Measurements from ENCODE around the gene AGXT.

Gene AGXT

DNA sequence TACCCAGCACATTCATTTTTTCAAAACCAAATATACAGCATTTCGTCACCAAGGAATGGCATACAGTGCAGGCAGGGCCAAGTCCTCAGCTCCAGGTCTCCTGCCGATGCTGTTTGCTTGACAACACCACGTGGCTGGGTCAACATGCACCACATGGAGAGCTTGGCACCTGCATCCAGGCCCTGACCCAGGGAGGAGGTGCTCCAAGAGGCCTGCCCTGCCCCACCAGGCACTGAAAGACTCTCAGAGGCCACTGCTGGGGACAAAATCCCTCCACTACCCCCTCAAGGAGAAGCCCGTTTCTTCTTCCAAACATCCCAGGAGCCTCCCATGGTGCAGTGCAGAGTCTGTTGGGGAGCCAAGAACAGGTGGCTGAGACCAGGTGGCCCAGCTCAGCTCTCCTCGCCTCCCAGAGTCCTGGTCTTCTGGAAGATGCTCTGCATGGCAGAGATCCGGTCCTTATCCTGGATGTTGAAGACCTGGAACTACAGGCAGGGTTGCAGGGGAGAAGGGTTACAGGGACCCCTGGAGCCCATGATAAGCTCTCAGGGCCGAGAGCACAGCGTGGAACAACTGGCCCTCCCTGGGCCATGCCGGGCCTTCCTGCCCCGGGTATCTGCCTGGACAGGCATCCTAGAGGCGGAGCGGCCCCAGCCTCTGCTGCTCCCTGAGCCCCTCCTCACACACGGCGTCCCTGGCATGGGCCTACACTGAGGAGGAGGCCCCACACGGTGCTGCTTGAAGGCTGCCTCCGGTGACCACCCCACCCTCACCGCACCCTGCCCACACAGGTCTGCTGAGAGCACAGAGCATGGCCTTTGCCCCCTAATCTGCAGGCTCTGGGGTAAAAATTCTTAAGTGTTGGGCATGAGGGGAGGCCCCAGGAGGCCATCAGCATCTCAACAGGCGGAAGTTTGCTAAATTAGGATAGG lies 18.3 kb downstream of the AGXT start:
- no peak for DNase-seq

DNA sequence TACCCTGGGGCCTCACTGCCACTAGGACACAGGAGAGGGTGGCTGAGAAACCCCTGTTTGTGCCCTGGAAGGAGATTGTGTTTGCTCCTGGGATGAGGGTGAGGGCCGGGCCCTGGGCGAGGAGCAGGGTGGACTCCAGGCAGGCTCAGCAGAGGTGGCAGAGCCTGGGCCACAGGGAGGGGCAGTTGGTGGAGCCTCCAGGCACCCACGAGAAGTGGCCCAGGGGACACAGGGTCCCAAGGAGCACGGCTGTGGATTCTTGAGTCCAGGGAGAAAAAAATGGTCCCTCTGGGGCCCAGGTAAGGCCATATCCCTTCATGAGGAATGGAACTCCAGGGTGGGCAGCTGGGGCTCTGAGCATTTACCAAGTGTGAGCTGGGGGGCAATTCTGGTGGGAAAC lies 19.0 kb downstream of the AGXT start:
- DNase-seq = no peak

DNA sequence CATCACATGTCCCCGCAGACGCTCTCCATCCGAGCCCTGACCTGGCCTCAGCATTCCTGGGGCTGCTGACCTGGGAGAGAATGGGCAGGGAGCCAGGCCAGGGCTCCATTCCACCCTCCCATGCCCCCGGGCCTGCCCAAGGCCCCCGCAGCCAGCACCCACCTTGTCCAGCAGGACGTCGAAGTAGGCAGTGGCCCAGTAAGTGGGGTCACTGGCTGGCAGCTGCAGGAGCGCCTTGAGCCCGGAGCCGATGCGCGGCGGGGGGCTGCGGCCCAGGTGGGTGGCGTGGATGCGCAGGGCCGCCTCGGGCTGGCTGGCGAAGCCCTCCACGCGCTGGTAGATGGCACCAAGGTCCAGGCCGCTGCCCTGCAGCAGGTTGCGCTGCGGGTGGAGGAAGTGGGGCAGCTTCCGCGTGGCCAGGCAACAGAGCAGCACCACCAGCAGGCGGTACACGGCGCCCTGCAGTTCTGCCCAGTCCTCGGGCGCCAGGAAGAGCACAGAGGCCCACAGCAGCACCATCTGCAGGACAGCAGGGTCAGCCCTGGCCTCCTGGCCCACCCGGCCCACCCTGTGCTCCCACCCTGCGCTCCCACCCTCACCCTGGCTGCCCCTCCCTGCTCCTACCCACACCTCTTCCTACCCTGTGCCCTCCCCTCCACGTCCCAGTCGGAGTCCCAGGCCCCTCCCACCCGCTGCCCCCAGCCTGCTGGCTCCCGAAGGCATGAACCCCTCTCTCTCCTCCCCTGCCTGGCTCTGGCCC lies 19.7 kb downstream of the AGXT start:
- no peak for DNase-seq

DNA sequence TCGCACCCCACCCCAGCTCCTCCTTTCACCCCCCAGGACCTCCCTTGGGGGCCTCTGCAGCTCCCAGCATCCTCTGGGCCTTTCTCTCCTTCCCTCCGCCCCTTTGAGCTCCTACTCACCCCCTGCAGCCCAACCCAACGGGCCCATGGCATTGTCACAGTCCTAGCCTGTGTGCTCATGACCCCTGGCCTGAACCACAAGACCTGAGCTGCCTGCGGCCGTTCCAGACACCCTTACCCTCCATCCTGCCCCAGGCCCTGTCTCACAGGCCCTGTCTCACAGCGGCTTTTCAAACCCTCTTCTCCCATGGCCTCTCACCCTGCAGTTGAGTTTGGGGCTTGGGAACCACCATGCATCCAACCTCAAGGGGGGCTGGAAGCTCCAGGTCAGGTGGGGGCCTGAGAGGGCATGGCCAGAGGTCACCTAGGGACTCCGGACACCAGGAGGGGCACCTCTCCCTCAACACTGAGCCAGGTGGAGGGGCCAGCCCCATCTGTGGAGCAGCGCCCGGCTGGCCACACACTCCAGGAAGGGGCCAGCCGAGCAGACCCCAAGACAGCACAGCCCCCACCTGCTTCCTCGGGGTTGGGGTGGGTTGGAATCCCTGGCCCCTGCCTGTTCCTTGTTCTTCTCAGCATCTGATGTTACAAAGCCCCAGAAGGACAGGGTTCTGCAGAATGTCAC lies 20.4 kb downstream of the AGXT start:
- no peak for DNase-seq

DNA sequence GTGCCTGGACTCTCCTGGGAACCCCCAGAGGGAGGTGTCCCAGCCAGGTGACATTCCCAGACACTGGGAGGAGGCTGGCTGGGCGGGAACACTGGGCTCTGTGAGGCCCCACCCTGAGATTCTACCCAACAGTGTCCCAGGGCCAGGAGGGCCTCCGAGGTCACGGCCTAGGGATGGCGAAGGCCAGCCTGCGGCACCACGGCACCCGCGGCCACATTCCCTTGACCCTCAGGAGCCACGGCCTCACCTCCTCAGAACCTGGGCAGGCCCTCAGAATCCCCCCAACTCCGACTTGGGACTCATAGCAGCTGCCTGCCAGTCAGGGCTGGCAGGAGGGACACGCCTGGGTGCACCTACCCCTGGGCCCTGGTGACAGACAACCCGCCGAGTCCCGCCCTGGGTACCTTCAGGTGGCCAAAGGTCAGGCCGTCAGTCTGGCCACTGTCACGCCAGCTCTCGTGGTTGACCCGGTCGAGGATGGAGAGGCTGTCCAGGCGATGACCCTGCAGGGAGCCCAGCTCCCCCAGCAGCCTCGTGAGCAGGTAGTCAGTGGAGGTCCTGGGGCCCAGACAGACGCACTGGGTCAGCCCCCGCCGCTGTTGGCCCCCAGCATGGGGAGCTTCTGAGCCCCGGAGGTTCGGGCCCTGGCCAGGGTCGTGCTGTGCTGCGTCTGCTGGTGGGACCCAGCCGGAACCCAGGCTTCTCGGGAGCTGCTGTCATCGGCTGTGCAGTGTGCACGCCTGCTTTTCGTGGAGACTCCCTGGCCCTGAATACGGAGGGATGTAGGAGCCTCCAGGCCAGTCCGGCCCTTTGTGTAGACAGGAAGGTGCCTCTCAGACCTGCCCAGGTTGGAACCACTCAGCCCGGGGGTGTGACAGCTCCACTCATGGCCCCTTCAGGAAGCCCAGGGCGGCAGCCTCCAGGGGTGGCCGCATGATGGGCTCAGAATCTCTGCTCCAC lies 21.3 kb downstream of the AGXT start:
- no peak for DNase-seq

DNA sequence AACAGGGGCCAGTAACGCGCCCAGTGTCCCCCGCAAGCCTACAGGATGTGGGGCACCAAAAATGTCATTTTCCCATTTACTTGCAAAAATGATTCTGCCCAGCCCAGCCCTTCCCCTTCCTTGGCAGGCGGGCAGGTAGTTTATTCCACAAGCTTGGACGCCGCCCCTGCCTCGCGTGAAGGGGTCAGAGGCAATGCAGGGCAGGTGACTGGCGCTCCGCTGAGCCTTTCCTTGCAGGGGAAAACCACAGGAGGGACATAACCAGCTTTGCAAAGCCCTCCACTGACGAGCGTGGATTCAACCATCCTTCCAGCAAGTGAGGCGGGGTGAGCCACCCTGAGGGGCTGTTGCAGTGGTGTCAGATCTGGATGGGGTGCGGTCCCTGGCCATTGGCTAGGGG lies 22.1 kb downstream of the AGXT start:
- DNase-seq = no peak

DNA sequence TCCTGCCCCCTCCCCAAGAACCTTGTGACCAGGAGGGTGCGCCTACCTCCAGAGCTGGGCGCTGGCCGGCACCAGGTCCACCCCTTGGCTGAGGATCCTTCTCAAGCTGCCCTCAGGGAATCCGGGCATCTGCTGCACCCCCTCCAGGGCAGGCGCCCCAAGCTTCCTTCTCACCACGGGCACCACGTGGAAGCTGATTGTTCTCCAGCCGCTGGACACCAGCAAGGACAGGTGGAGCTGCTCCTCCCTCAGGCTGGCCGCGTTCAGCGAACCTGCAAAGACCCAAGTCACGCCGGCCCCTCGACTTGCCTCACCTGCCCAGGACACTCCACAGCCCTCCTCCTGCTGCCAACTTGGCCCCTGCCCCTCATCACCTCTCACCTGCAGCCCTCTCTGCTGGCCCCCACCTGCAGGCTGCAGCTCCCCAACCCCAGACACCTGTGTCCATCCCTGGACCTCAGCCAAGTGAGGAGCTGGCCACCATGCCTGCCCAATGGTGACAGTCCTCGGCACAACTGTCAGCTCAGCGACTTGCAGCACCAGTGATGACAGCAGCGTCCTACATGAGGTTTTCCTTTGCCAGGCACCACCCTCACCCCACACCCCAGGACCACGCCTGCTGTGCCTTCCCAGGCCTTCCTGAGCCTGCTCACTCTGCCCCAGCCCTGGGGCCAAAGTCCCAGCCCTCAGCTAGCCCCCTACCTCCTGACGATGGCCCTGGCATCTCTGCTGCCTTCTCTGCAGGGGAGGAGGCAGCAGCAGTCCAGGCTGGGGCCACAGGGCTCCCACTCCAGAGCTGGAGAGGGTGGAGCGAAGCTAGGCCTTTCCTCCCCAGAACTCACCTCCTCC lies 23.1 kb downstream of the AGXT start:
- no peak for DNase-seq

DNA sequence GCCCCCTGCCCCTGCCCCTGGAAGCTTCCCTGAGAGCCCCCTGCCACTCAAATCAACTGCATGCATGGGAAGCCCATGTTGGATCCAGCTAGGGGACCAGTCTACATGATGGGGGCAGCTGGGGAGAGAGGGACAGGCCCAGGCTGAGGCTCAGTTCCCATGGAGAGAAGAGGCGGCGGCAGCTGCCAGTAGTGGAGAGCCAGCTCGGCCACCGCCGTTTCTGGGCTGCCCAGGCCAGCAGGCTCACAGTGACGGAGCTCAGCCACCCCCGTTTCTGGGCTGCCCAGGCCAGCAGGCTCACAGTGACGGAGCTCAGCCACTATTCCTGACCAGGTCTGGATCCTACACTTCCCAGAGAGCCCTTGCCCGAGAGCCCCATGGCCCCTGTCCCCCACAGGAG lies 23.7 kb downstream of the AGXT start:
- DNase-seq = no peak

DNA sequence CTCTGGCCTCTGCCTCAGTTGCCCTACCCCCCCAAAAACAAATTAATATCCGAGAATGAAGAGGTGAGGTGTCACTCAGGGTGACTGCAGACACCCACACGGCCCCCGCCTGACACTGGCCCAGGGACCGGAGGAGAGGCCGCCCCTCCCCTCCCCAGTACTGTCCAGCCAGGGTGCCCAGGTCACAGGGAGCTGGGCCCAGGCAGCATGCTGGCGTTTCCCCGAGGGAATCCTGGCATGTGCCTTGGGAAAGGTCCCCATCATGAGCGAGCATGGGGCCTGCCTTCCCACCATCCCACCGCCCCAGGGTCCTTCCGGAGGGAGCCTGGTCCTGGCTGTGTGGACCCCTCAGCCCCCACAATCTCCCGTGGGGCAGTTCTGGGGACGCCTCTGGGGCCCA lies 24.3 kb downstream of the AGXT start:
- DNase-seq = no peak

DNA sequence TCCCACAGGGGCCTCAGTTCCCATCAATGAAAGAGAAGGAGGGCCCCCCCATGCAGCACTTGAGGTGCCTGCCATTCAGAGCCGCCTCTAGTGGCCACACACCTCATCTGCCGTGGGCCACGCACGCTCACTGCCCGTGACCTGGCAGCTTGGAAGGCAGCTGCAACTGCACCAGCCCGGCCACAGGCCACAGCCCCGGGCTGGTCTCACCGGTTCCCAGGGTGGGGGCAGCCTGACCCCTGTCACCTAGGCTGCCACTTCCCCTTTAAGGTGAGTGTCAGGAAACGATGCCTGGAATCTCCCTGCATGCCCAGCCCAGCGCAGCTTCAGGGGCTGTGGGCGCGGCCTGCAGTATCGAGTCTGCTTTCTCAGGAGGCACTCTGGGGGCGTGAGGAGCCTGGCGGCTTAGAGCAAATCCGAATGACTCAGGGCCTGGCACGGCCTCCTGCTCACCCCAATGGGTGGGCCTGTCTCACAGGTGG lies 24.8 kb downstream of the AGXT start:
- no peak for DNase-seq

DNA sequence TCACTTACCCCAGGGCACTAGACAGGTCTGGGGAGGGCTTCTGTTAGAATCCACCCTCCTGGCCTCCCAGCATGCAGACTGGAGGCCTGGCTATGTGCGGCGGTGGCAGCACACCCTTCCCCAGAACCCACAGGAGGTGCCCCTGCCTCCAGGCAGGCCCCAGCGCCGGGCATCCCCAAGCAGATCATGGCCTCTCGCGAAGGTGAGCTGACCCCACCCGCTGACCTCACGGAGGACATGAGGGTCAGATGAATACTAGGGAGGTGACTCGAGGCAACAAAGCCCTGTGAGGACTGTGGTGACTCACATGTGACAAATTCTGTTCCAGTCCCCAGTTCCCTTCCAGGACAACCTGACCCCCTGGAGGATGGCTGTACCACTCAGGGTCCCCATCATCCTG lies 25.4 kb downstream of the AGXT start:
- DNase-seq = no peak

DNA sequence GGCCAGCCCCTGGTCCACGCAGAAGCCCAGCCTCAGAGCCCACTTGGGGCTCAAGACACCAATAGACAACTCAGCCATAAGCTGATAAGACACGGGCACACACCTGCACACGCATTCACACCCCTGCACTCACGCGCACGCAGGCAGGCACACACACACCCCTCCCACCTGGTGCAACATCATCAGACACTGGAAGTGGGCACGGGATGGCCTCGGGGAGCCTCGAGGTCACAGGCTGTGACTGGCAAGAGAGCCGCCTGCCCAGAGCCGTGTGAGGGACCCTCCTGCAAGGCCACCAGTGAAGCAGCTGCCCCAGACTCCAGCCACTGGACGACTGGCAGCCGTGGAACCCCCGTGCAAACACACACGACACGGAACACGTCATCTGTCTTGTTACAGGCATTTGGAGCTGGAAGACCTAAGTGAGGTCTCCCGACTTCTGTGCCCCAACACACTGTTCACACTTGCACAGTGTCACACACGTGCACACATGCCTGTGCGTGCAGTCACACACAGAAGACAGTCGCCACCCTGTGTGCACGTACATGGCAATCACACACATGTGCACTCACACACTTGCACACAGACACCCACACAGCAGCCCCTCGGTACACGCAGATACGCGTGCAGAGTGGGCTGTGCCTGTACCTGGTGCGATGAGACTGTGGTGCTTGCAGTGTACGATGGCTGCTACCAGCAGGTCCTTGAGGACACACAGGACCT lies 26.4 kb downstream of the AGXT start:
- no peak for DNase-seq

DNA sequence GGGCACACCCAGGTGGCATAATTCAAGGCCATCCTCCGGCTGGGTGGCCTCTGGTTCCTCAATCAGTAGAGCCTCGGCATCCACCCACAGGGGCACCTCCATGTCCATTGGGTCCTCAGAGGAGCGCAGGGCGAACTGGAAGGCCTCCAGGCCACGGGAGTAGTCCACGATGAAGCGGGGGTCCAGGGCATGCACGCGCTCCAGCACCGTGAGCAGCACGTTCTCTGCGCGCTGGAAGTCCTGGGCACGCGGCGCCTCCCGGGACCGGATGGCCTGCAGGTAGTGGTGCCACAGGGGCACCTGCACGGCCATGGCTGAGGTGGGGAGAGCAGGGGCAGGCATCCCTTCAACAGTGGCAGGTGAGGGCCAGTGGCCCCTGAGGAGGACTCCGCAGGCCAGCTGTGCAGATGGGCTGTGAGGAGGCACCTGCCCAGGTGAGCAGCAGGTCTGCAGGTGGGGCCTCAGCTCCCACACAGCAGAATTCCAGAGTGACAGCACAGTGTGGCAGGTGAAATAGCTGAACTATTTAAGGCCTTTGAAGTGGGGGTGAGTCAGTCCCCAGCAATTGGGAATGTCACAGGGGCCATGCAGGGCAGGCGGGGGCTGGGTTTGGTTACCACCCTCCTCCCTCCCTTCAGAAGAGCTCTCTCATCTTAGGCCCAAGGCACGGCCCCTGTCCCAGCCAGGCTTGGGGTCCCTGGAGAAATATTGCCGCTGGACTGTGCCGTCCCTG lies 27.2 kb downstream of the AGXT start, which contains the start of gene MAB21L4:
TSS of gene MAB21L4 (minus strand) at position 501 of the 733 bp plus-strand sequence. CDS start at position 342, 159 bp downstream.
- no peak for DNase-seq

DNA sequence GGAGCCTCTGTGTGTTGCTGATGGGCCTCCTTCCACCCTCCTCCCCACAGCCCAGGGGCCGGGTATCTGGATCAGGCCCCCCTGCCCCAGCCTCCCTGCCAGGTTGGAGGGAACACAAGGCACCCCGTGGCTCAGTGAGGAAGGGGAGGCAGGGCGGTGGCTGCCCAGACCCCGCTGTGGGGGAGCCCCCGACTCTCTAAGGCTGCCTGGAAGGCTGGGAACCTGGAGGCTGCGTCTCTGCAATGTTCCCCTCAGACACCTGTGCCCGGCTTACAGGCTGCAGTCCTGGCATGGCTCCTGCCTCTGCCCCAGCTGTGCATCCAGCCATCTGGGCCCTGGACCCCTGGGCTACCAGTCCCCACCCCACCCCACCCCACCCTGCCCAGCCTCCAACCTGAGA lies 27.8 kb downstream of the AGXT start:
- no peak for DNase-seq

DNA sequence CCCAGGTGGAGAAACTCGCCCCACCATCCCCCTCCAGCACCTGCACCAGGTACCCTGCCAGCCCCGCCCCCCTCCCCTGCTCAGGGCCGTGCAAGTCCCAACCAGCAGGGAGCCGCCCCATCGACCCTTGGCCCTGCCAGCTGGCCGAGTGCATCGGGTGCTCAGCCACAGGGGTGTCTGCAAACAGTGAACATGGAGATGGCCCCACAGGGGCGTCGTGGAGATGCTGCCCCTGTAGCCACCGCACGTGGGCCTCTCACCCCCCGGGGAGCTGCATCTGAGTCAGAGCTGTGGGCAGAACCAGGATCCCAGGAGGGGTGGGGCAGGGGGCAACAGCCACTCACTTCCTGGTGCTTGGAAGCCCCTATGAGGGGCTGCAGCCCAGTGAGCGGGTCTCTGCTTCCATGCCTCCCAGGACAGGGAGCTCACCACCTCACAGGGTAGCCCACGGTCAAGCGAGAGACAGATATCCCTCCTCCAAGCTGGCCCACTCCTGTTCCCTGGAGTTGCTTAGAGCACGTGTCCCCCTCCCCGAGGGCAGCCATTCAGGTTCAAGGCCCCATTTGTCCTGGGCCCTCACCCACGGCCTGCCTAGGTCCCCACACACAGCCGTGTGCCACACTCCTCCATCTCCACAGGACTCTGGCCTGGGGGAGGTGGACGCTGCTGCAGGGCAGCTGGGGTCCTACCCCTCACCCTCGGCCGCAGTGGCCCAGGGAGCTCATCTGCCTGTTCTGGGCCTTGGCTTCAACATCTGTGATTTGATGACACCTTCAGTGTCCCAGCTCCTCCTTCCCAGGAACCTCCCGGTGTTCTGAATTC lies 28.5 kb downstream of the AGXT start:
- DNase-seq = no peak

DNA sequence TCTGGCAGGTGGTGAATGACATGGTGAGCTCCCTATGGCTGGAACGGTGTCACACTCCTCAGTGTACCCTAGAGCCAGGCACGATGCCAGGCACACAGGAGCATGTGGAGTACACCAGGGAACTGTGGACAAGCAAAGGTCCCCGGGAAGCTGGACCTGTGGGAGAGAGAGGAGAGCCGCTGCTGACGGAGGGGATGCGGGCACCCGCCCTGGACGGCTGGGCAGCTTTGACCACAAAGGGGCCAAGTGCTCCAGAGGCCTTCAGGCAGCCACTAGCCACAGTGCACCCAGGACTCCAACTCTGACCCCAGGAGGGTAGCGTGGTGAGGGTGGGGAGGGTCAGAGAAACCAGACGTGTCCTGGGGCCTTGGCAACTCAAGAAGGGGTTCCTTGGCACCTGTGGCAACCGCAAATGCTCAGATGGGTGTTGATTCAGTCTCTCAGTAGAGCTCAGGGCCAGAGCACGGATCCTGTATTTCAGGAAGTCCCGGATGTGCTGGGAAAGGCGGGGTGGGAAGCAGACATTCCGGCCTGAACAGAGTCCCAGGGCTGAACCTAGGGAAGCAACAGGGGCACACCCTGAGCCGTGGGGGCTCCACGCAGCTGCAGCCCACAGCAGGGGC lies 29.6 kb downstream of the AGXT start:
- no peak for DNase-seq

DNA sequence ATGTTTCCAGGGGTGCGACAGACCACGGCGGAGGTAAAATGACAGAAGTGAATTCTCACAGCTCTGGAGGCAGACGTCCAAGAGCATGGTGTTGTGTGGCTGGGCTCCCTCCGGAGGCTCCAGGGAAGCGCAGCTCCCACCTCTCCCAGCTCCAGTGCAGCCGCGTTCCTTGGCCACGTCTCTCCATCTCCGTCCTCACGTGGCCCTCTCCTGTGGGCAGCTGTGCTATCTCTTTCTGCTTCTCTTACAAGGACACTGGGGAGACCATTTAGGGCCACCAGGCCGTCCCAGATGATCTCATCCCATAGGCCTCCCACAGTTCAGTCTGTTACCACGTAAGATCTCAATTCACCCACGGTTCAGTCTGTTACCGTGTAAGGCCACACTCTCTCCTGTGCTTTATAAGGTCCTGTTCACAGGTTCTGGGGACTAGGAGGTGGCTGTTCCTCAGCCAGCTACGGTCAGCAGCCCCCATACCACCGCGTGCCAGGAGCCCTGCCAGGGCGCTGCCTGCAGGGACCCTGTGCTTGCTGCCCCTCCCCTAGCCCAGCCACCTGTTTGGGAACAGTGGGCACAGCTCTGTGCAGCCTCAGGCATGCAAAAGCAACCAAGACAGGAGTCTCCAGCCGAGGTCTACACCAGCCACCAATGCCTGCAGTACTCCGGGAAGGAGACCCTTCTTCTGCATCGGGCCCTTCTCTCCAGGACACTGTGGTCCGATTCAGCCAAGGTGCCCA lies 30.3 kb downstream of the AGXT start:
- DNase-seq = no peak

DNA sequence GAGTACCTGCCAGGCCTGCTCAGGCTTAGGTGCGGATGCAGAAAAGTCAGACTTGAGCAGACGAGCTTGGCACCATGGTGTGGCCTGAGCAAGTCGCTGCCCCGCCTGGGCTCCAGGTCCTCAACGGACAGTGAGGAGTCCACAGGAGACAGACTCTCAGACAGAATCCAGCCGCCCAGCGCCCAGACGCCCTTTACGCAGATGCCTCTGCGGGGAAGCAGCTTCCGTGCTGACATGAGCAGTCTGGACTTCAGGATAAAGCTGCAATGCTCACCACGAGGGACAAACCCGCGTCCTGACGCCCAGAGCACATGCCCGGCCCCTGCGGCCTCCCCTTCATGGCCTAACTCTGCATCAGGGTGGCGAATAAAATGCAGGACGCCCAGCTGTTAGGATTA lies 30.8 kb downstream of the AGXT start:
- no peak for DNase-seq
